ENCODE data around the gene INPP5J.
"Not testable (repeated sequence)": the region's sequence is repeated elsewhere in the genome, so short reads cannot be mapped to it uniquely, and the experiment has no call there.

The INPP5J gene

GRCh38 chr22:31102441-31103081 lies 20.2 kb upstream of the INPP5J start:
- TF ChIP-seq ZNF274 (IDR thresholded peaks at IDR 0.05; ENCODE audit: low read depth, low read length): no peak
- no peak overlapping the region for H3K4me3 ChIP-seq (ENCODE audit: low read length)

DNA sequence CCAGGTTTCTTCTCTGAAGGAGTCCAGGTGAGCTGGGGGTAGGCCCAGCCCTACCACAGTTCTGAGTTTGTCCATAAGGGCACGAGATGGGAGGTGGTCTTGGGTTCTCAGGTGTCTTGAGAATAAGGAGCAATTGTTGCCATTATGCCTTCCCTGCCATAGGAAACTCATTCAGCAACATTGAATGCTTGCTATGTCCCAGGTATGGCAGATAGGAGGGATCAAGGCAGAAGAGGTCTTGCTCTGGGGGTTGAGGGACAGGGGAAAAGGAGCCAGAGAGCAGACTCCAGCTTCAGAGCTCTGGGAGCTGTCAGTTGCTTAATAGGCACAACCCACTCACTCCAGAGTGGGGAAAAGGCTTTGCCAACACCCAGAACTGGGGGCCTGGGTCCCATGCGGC lies 19.7 kb upstream of the INPP5J start:
- no peak overlapping the region for H3K4me3 ChIP-seq (ENCODE audit: low read length)
- no peak for TF ChIP-seq ZNF274 (IDR thresholded peaks at IDR 0.05; ENCODE audit: low read depth, low read length)

GRCh38 chr22:31103899-31104694 lies 18.7 kb upstream of the INPP5J start:
- no peak overlapping the region for H3K4me3 ChIP-seq (ENCODE audit: low read length)

GRCh38 chr22:31104869-31105268 lies 17.9 kb upstream of the INPP5J start:
- TF ChIP-seq ZNF274 (IDR thresholded peaks at IDR 0.05; ENCODE audit: low read depth, low read length): no peak
- no peak overlapping the region for H3K4me3 ChIP-seq (ENCODE audit: low read length)

More at GRCh38 chr22:31103899-31104694, 18.7 kb upstream of the INPP5J start:
- TF ChIP-seq ZNF274 (IDR thresholded peaks at IDR 0.05; ENCODE audit: low read depth, low read length): no peak

DNA sequence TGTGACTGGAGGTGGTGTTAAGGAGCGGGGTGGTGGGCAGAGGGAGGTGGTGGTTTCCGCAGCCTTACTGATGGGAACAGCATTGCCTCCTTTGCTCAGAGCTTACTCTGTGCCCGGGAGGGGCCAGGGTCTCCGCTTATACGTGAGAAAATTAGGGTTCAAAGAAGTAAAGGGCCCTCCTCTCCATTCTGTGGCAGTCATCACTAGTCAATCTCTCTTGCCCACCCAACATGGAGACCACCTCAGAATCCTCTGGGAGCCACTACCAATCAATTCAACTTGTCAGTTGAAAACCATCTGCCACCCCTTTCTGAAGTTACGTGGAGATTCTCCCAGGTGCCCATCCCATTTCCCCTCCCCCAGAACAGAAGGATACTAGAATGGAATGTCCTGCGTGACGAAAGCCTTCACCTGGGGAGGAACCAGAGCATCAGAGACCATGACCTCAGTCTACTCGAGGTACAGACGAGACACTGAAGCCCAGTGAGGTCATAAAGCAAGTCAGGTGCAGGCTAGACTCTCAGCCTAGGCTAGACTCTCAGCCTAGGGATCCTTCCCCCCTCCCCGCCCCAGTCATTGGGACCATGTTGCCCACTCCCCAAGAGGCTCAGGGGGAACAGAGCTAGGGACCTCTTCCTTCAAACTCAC lies 17.4 kb upstream of the INPP5J start:
- H3K4me3 ChIP-seq (ENCODE audit: low read length): no peak overlapping the region
- TF ChIP-seq ZNF274 (IDR thresholded peaks at IDR 0.05; ENCODE audit: low read depth, low read length): no peak

- no peak for TF ChIP-seq ZNF274 (IDR thresholded peaks at IDR 0.05; ENCODE audit: low read depth, low read length)
- H3K4me3 ChIP-seq (ENCODE audit: low read length): no peak overlapping the region
These were observed 16.7 kb upstream of the INPP5J start for GRCh38 chr22:31106001-31106571.

DNA sequence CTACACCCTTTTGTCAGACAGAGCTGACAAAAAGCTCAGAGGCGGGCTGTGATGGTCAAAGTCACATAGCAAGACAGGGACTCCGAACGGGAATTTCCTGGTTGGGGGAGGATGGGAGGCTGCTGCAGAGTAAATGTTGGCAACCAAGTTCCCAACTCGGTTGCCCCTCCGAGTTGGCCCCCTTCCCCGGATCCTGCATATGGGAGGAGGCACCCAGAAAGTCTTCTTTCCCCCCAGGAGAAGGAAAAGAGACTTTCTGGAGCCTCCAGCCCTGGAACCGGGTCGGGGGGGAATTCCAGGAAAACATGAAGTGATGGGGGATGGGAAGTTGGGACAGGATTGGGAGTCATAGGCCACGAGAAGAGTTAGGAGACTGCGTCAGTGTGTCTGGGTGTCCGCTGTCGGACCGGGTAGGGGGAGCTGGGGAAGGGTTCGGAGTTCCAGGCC lies 16.0 kb upstream of the INPP5J start:
- H3K4me3 ChIP-seq (ENCODE audit: low read length): no peak overlapping the region
- no peak for TF ChIP-seq ZNF274 (IDR thresholded peaks at IDR 0.05; ENCODE audit: low read depth, low read length)

GRCh38 chr22:31107178-31107893 lies 15.4 kb upstream of the INPP5J start, which contains the start of gene SELENOM:
Gene SELENOM (minus strand): TSS chr22:31107568. CDS start chr22:31107505, 63 bp downstream.
- H3K4me3 ChIP-seq (ENCODE audit: low read length): peak within 1 kb of the TSS; percentile 40; the same call in 1 of the 2 replicates
- no peak for TF ChIP-seq ZNF274 (IDR thresholded peaks at IDR 0.05; ENCODE audit: low read depth, low read length)

- H3K4me3 ChIP-seq (ENCODE audit: low read length): peak overlapping the region; percentile 40; the same call in 1 of the 2 replicates
These were observed 14.9 kb upstream of the INPP5J start for GRCh38 chr22:31107894-31108218.

DNA sequence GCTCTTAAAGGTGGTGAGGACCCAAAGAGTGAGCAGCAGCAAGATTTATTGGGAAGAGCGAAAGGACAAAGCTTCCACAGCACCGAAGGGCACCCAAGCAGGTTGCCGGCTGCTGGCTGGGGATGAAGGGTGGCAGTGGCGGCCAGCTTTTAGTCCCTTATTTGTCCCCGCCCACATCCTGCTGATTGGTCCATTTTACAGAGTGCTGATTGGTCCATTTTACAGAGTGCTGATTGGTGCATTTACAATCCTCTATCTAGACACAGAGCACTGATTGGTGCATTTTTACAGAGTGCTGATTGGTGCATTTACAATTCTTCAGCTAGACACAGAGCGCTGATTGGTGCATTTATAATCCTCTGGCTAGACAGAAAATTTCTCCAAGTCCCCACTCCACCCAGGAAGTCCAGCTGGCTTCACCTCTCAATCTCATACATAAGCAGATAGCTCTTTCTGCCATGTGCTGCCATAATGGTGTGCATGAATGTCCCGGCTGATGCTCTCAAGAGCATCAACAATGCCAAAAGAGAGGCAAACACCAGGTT lies 10.1 kb upstream of the INPP5J start:
- H3K4me3 ChIP-seq (ENCODE audit: low read length): not testable (repeated sequence)

More at GRCh38 chr22:31107894-31108218, 14.9 kb upstream of the INPP5J start:
- TF ChIP-seq ZNF274 (IDR thresholded peaks at IDR 0.05; ENCODE audit: low read depth, low read length): no peak

- TF ChIP-seq ZNF274 (IDR thresholded peaks at IDR 0.05; ENCODE audit: low read depth, low read length): no peak
These were observed 4.5 kb upstream of the INPP5J start for GRCh38 chr22:31118046-31118820.

GRCh38 chr22:31119026-31119717 lies 3.6 kb upstream of the INPP5J start:
- no peak for TF ChIP-seq ZNF274 (IDR thresholded peaks at IDR 0.05; ENCODE audit: low read depth, low read length)
- H3K4me3 ChIP-seq (ENCODE audit: low read length): no peak overlapping the region

More at GRCh38 chr22:31118046-31118820, 4.5 kb upstream of the INPP5J start:
- H3K4me3 ChIP-seq (ENCODE audit: low read length): no peak overlapping the region
